Mammary epithelial cell (primary cell): Measurements from ENCODE around the gene SLC39A10.

Source experiments
- EZH2 ChIP-seq: IDR thresholded peaks from 2 replicates; pipeline ENCODE4 v1.6.1; 2012; ENCODE audit warnings: low read length, inconsistent platforms, borderline replicate concordance
- TF ChIP-seq, protein P1 (sequence below), 2 donors: IDR thresholded peaks in 1 of 2; conservative IDR thresholded peaks in 1 of 2; 2 replicates each; pipeline ENCODE4 v1.5.1; 2011 to 2012; ENCODE audit warnings: inconsistent platforms in 2 of 2, low read length in 2 of 2, mild to moderate bottlenecking in 2 of 2, control low read depth in 1 of 2, low read depth in 1 of 2; ENCODE audit not compliant: insufficient read depth in 1 of 2; ENCODE audit errors: extremely low read depth in 1 of 2

DNA sequence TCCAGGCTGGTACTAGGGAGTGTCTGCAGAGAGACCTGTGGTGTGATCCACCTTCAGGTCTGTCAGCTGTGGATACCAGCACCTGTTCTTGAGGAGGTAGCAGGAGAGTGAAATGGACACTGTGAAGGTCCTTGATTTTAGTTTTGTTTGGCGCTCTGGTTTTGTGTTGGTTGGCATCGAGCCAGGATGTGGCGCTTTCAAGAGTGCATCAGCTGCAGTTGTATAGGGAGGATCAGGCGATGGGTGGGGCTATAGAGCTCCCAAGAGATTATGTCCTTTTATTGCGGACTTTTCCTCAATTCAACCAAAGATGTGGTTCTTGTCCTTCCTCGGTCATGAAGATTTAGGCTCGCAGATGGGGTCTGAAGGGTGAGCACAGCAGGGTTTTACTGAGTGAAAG is 37.5 kb downstream of the SLC39A10 start:
- TF ChIP-seq, protein P1, sequence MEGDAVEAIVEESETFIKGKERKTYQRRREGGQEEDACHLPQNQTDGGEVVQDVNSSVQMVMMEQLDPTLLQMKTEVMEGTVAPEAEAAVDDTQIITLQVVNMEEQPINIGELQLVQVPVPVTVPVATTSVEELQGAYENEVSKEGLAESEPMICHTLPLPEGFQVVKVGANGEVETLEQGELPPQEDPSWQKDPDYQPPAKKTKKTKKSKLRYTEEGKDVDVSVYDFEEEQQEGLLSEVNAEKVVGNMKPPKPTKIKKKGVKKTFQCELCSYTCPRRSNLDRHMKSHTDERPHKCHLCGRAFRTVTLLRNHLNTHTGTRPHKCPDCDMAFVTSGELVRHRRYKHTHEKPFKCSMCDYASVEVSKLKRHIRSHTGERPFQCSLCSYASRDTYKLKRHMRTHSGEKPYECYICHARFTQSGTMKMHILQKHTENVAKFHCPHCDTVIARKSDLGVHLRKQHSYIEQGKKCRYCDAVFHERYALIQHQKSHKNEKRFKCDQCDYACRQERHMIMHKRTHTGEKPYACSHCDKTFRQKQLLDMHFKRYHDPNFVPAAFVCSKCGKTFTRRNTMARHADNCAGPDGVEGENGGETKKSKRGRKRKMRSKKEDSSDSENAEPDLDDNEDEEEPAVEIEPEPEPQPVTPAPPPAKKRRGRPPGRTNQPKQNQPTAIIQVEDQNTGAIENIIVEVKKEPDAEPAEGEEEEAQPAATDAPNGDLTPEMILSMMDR (conservative IDR thresholded peaks at IDR 0.05 in 1 of 2, IDR thresholded peaks at IDR 0.05 in 1 of 2; ENCODE audit: extremely low read depth in 1 of 2, insufficient read depth in 1 of 2, low read depth in 1 of 2, low read length in 2 of 2), result no peak
- no peak for TF ChIP-seq EZH2
